ENCODE measurements around the gene DNAJC18. TPM values are rescaled to one million over a fixed set of nuclear protein-coding genes. Genes with fewer than 3 reads are reported as not detected.
A peak's percentile ranks its signal among the peaks of the same experiment; 100 is the strongest.

DNAJC18 gene
- total and polyA plus RNA-seq, 2 experiments from 2014 or later, result 13.4 to 18.9 TPM

DNA sequence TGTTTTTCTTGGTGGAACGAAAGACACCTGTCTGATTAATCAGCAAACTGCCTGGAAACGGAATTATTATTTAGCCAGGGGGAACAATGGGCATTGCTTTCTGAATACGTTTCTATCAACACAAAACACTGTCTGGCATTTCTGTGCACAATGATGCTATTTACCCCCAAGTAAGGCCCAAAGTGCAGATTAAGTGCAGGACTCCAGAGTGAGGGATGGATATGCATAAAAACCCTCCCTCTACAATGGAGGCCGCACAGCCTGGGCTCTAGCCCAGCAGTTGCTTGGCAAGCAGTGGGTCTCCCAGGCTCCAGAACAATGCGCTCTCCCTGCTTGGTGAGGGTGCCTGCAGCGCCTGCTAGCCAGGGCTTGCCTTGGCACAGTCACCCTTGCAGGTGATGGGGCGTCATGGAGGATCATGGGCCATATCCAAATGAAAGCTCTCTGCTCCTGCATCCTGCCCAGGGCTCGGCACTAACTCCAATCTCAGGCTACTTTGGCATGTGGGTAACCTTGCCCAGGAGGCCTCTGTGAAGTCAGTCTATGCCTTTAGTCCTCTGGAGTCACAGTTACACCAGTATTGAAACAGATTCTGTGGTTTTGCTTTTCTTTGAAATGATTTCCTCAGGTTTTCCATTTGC is 24.0 kb downstream of the DNAJC18 start:
- H3K36me3 Mint-ChIP-seq (ENCODE audit: low read depth), result peaks cover 15% of the 10 kb centered on the region
- H3K4me1 Mint-ChIP-seq, result peaks cover 14% of the 10 kb centered on the region
- H3K36me3 ChIP-seq (ENCODE audit: insufficient read depth), result peaks cover 1% of the 10 kb centered on the region; the same call in 1 of the 2 replicates
- H2AFZ ChIP-seq, result no peak overlapping the region
- H4K20me1 ChIP-seq (replicated peaks; ENCODE audit: insufficient read depth), result no peaks in the 10 kb centered on the region
- no peaks in the 10 kb centered on the region for H3K27me3 Mint-ChIP-seq (ENCODE audit: insufficient read depth, low read depth, poor library complexity)
- TF ChIP-seq EZH2phosphoT487 (IDR thresholded peaks at IDR 0.05; ENCODE audit: unreplicated experiment) (no peak), ZNF114 (CRISPR knock-in tag; IDR thresholded peaks at IDR 0.05) (no peak)
- TF ChIP-seq, protein P1, sequence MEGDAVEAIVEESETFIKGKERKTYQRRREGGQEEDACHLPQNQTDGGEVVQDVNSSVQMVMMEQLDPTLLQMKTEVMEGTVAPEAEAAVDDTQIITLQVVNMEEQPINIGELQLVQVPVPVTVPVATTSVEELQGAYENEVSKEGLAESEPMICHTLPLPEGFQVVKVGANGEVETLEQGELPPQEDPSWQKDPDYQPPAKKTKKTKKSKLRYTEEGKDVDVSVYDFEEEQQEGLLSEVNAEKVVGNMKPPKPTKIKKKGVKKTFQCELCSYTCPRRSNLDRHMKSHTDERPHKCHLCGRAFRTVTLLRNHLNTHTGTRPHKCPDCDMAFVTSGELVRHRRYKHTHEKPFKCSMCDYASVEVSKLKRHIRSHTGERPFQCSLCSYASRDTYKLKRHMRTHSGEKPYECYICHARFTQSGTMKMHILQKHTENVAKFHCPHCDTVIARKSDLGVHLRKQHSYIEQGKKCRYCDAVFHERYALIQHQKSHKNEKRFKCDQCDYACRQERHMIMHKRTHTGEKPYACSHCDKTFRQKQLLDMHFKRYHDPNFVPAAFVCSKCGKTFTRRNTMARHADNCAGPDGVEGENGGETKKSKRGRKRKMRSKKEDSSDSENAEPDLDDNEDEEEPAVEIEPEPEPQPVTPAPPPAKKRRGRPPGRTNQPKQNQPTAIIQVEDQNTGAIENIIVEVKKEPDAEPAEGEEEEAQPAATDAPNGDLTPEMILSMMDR (conservative IDR thresholded peaks at IDR 0.05; ENCODE audit: low read depth in 2 of 2), result no peak
- TF ChIP-seq, protein P2, sequence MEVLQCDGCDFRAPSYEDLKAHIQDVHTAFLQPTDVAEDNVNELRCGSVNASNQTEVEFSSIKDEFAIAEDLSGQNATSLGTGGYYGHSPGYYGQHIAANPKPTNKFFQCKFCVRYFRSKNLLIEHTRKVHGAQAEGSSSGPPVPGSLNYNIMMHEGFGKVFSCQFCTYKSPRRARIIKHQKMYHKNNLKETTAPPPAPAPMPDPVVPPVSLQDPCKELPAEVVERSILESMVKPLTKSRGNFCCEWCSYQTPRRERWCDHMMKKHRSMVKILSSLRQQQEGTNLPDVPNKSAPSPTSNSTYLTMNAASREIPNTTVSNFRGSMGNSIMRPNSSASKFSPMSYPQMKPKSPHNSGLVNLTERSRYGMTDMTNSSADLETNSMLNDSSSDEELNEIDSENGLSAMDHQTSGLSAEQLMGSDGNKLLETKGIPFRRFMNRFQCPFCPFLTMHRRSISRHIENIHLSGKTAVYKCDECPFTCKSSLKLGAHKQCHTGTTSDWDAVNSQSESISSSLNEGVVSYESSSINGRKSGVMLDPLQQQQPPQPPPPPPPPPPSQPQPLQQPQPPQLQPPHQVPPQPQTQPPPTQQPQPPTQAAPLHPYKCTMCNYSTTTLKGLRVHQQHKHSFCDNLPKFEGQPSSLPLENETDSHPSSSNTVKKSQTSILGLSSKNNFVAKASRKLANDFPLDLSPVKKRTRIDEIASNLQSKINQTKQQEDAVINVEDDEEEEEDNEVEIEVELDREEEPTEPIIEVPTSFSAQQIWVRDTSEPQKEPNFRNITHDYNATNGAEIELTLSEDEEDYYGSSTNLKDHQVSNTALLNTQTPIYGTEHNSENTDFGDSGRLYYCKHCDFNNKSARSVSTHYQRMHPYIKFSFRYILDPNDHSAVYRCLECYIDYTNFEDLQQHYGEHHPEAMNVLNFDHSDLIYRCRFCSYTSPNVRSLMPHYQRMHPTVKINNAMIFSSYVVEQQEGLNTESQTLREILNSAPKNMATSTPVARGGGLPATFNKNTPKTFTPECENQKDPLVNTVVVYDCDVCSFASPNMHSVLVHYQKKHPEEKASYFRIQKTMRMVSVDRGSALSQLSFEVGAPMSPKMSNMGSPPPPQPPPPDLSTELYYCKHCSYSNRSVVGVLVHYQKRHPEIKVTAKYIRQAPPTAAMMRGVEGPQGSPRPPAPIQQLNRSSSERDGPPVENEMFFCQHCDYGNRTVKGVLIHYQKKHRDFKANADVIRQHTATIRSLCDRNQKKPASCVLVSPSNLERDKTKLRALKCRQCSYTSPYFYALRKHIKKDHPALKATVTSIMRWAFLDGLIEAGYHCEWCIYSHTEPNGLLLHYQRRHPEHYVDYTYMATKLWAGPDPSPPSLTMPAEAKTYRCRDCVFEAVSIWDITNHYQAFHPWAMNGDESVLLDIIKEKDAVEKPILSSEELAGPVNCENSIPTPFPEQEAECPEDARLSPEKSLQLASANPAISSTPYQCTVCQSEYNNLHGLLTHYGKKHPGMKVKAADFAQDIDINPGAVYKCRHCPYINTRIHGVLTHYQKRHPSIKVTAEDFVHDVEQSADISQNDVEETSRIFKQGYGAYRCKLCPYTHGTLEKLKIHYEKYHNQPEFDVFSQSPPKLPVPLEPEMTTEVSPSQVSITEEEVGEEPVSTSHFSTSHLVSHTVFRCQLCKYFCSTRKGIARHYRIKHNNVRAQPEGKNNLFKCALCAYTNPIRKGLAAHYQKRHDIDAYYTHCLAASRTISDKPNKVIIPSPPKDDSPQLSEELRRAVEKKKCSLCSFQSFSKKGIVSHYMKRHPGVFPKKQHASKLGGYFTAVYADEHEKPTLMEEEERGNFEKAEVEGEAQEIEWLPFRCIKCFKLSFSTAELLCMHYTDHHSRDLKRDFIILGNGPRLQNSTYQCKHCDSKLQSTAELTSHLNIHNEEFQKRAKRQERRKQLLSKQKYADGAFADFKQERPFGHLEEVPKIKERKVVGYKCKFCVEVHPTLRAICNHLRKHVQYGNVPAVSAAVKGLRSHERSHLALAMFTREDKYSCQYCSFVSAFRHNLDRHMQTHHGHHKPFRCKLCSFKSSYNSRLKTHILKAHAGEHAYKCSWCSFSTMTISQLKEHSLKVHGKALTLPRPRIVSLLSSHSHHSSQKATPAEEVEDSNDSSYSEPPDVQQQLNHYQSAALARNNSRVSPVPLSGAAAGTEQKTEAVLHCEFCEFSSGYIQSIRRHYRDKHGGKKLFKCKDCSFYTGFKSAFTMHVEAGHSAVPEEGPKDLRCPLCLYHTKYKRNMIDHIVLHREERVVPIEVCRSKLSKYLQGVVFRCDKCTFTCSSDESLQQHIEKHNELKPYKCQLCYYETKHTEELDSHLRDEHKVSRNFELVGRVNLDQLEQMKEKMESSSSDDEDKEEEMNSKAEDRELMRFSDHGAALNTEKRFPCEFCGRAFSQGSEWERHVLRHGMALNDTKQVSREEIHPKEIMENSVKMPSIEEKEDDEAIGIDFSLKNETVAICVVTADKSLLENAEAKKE (CRISPR knock-in tag; IDR thresholded peaks at IDR 0.05), result no peak
- no peaks in the 10 kb centered on the region for H3K4me1 ChIP-seq (ENCODE audit: insufficient read depth)
- no peaks in the 10 kb centered on the region for H3K9me2 ChIP-seq (ENCODE audit: insufficient read depth)
- no peaks in the 10 kb centered on the region for H3K9me3 Mint-ChIP-seq
- no peak overlapping the region for H3K27ac Mint-ChIP-seq
- no peak overlapping the region for H3K4me3 Mint-ChIP-seq
- 0 out of 2 replicates have a peak, but pooled peaks cover 3% of the 10 kb centered on the region for H3F3A ChIP-seq (replicated peaks; ENCODE audit: low read depth)
- H3K4me3 ChIP-seq, result no peak overlapping the region
- H3K27ac ChIP-seq (ENCODE audit: low read depth), result peak overlapping the region; percentile 45; the same call in 1 of the 2 replicates
- DNase-seq (ENCODE audit: low spot score) (no peak), ATAC-seq (no peak)
- no peaks in the 10 kb centered on the region for H3K79me2 ChIP-seq (replicated peaks; ENCODE audit: insufficient read depth)
- no peaks in the 10 kb centered on the region for H3K27me3 ChIP-seq (ENCODE audit: insufficient read depth)
- no peak overlapping the region for H3K4me2 ChIP-seq
